ENCODE data around the gene PPP3R2.

GRCh38 chr9:101578378-101578777 is 16.4 kb downstream of the PPP3R2 start:
- TF ChIP-seq CTCF (IDR thresholded peaks at IDR 0.05) (no peak), ZFX (IDR thresholded peaks at IDR 0.05; ENCODE audit: borderline replicate concordance) (no peak)
